GM20431 (cell line): ENCODE data around the gene IGFBP6.

Source experiments
- in situ Hi-C: fragments of 300-500 bp; cut with MseI, MboI; formaldehyde crosslinking; loops from one replicate; pipeline ENCODE4 v1.15.0; 2020; ENCODE audit warnings: low sequenced_read_pairs; ENCODE audit not compliant: unreplicated experiment

Gene IGFBP6

DNA sequence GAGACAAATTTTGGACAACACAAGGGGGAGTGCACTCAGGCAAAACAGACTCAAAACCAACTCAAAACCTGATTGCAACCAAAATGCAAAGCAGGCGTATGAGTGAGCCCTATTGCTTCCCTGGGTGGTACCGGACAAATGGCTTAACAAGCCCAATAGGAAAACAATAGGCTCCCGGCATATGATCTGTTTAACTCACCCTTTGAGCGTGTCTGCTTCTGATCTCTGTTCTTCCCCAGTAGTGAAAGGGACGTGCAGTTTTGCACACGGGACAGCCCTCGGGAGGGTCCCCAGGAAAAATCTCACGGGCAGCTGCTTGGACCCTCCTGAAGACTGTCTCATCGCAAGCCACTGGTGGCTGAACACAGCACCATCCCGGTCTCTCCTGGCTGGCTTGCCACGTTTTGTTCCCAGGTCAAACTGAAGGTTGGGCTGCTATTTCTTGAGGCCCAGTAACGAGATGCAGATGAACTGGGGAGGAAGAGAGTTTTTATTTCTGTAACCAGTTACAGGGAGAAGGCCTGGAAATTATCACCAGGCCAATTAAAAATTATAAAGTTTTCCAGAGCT, 15.8 kb downstream of the IGFBP6 start:
- in situ Hi-C loops: no loop called here

GRCh38 chr12:53113951-53114350, 16.5 kb downstream of the IGFBP6 start:
- in situ Hi-C loops: no loop called here

- in situ Hi-C loops: no loop called here
These were observed 17.8 kb downstream of the IGFBP6 start for GRCh38 chr12:53115112-53115890.

DNA sequence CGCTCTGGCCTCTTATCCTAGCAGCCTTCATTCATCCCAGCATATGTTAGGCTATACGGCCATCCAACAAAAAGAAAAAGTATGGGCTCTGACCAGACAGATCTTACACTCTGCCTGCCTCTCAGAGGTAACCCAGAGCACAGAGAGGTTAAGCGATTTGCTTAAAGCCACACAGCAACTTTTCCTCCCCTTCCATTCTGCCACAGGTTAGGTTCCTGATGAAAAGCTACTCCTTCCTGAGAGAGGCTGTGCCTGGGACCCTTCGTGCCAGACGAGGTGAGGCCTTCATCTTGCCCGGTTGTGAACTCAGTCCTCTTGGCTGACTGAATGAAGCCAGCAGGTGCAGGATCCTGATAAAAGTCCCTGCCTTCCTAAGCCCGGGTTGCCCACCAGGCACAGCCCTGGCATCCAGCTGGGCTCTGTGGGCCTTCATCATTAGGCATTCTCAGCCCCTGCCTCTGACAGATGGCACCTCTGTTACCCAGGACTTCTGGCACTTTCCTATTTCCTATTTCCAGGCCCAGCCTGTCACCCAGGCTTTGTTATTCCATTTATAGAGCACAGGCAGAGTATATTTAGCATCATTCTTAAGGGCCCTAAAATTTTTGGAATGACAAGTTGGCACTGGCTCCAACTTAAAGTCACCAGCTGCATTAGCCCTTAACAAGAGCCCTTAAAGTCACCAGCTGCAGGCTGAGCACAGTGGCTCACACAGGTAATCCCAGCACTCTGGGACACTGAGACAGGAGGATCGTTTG, 18.6 kb downstream of the IGFBP6 start:
- in situ Hi-C loops: no loop called here

DNA sequence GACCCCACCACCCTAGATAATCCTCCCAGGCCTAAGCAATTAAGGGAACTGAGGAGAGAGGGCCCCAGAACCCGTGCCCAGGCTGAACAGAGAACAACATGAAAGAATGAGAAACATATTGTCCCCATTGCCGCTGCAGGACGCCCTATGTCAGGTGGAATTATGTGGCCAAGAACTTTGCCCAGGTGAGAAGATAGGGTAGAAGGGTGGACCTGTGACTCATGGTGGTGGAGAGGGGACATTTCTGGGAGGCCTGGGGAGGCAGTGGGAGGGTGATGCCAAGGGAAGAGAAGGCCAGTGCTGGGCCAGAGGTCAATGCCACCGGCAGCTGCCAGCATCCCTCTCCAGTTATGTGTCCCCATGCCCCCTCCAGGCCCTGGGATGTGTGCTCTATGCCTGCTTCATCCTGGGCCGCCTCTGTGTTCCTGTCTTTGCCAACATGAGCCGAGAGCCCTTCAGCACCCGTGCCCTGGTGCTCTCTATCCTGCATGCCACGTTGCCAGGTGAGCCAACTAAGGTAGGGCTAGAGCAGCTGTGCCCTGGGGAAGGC, 21.4 kb downstream of the IGFBP6 start:
- in situ Hi-C loops: no loop called here

DNA sequence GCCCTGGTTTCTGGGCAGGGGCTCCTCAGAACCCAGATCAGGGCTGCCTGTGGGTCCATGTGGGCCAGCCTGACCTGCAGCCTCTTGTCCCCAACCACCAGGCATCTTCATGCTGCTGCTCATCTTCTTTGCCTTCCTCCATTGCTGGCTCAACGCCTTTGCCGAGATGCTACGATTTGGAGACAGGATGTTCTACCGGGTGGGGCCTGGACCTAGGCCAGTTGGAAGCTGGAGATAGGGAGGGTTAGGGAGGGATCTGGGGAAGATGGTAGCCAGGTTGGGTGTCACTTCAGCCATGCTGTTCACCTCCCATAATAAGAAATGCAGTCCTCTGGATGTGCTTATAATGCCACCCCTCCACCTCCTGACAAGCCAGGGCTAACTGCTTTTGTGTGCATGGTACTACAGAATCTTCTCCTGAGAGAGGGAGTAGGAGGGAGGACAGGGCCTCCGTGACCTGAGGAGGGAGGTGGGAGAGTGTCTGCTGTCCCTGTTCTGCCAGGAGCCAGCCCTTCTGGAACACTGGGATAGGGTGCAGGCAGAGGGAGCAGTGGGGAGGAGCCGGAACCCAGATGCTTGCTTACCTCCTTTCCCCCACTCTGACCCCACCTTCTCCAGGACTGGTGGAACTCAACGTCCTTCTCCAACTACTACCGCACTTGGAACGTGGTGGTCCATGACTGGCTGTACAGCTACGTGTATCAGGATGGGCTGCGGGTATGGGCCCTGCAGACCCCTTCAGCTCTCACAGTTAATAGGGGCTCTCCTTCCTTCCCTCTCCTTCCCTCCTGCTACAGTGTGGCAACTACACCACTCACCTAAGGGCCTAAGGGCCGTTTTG, 23.4 kb downstream of the IGFBP6 start:
- in situ Hi-C loops: no loop called here

DNA sequence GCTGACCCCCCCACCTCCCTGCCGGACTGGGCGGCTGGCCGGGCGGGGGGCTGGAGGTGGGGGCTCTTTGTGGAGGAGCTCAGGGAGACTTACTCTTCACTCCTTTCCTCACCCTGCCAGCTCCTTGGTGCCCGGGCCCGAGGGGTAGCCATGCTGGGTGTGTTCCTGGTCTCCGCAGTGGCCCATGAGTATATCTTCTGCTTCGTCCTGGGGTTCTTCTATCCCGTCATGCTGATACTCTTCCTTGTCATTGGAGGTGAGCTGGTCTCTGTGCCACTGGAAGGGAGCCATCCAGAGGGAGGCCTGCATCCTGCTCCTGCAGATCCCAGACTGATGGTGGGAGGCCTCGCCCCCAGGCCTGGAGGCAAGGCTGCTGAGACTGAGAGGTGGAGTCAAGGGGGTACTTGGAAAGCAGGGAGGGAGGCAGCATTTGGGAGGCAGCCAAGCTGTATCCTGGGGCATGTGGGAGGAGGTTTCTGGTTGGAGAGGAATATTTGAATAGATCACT, 25.5 kb downstream of the IGFBP6 start:
- in situ Hi-C loops: no loop called here

GRCh38 chr12:53123578-53124351, 26.3 kb downstream of the IGFBP6 start:
- in situ Hi-C loops: no loop called here

GRCh38 chr12:53124352-53124723, 26.9 kb downstream of the IGFBP6 start:
- in situ Hi-C loops: no loop called here

DNA sequence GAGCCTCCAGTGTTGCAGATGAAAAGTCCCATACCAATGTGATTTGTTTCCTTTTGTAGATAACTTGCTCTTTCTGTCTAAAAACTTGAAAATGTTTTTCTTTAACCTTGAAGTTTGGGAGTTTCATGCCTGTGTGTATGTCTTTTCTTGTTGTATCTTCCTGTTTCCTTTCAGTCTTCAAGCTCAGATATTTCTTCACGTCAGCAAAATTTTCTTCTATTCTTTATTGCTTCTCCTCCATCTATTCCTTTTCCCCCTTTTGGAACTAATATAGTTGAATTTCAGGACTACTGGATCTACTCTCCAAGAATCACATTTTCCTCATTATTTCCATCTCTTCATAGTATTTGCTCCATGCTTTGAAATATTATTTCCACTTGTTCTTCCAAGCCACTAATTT, 29.7 kb downstream of the IGFBP6 start:
- in situ Hi-C loops: no loop called here

- in situ Hi-C loops: no loop called here
These were observed 31.5 kb downstream of the IGFBP6 start for GRCh38 chr12:53128780-53129569.

- in situ Hi-C loops: no loop called here
These were observed 34.4 kb downstream of the IGFBP6 start for GRCh38 chr12:53131844-53132243.

DNA sequence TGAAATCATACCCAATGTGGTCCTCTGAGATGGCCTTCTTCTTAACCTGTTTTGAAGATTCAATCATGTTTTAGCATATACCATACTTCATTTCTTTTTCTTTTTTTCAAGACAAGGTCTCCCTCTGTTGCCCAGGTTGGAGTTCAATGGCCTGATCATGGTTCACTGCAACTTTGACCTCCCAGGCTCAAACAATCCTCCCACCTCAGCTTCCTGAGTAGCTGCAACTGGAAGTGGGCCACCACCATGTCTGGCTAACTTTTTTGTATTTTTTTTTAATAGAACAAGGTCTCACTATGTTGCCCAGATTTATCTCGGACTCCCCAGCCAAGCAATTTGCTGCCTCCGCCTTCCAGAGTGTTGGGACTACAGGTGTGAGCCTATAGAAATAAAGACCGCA, 36.3 kb downstream of the IGFBP6 start:
- in situ Hi-C loops: no loop called here

- in situ Hi-C loops: no loop called here
These were observed 45.9 kb downstream of the IGFBP6 start for GRCh38 chr12:53143355-53143754.

- in situ Hi-C loops: no loop called here
These were observed 48.2 kb downstream of the IGFBP6 start for GRCh38 chr12:53145383-53146260.

DNA sequence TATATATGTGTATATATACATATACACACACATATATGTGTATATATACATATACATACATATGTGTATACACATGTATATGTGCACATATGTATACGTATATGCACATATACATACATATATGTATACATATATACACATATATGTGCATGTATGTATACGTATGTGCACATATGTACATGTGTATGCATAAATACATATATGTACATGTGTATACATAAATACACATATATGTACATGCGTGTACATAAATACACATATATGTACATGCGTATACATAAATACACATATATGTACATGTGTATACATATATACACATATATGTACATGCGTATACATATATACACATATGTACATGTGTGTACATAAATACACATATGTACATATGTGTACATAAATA, 49.7 kb downstream of the IGFBP6 start:
- in situ Hi-C loops: no loop called here

- in situ Hi-C loops: no loop called here
These were observed 50.2 kb downstream of the IGFBP6 start for GRCh38 chr12:53147653-53148052.

DNA sequence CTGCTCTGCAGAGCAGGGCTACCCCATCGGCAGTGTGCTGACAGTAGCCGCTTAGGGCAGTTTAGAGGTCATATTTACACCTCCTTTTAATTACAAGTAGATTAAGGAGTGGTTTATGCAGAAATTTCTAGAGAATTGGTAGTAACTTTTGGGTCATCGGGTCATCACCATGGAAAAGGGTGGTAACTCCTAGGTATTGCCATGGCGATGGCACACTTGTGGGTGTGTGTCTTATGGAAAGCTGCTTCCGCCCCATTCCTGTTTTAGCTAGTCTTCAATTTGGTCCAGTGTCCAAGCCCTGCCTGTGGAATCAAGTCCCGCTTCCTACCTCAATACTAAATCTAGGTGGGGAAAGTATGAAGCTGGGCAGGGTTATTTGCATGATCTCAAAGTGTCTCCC, 53.6 kb downstream of the IGFBP6 start:
- in situ Hi-C loops: no loop called here
